Vagina (tissue), 2 donors: ENCODE data around the gene COPB2.
"Not testable (repeated sequence)": the region's sequence is repeated elsewhere in the genome, so short reads cannot be mapped to it uniquely, and the experiment has no call there.

Experiments
- CTCF ChIP-seq, 3 experiments: fragments of 450-650 bp in 2 of 3; fragments of 200-600 bp in 1 of 3; sonication (generic) in 1 of 3; IDR thresholded peaks; one replicate each; pipeline ENCODE4 v1.5.1; 2017 to 2019; ENCODE audit warnings: antibody characterized with exemption in 3 of 3, mild to moderate bottlenecking in 2 of 3, moderate library complexity in 2 of 3
- POLR2A ChIP-seq, 2 donors: fragments of 450-650 bp; IDR thresholded peaks; one replicate each; pipeline ENCODE4 v1.6.1; 2017; ENCODE audit warnings: antibody characterized with exemption in 2 of 2, mild to moderate bottlenecking in 2 of 2, moderate library complexity in 2 of 2
- POLR2AphosphoS5 ChIP-seq, 2 donors: sonication (generic); formaldehyde crosslinking; IDR thresholded peaks; one replicate each; pipeline ENCODE4 v1.9.0; 2017; ENCODE audit warnings: antibody characterized with exemption in 2 of 2, mild to moderate bottlenecking in 2 of 2, low read depth in 1 of 2; ENCODE audit not compliant: insufficient read depth in 1 of 2

DNA sequence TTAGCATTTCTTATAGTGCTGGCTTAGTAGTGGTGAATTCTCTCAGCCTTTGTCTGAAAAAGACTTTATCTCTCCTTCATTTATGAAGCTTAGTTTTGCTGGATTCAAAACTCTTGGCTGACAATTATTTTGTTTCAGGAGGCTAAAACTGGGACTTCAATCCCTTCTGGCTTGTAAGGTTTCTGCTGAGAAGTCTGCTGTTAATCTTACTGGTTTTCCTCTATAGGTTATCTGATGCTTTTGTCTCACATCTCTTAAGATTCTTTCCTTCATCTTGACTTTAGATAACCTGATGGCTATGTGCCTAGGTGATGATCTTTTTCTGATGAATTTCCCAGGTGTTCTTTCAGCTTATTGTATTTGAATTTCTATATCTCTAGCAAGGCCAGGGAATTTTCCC, 23.4 kb upstream of the COPB2 start:
- not testable (repeated sequence) for TF ChIP-seq POLR2AphosphoS5 (IDR thresholded peaks at IDR 0.05; ENCODE audit: insufficient read depth in 1 of 2, low read depth in 1 of 2); CTCF (IDR thresholded peaks at IDR 0.05); POLR2A (IDR thresholded peaks at IDR 0.05)
